CD4-positive, alpha-beta T cell treated with Interleukin-2 at 100 ng/mL for 4 hours (primary cell): Measurements from ENCODE around the gene KRTAP4-5.
A peak's percentile ranks its signal among the peaks of the same experiment; 100 is the strongest.
"Not testable (repeated sequence)": the region's sequence is repeated elsewhere in the genome, so short reads cannot be mapped to it uniquely, and the experiment has no call there.

Source experiments
- DNase-seq: peaks from one replicate; pipeline ENCODE4 v3.0.0-alpha.2; 2020; ENCODE audit warnings: low spot score

Gene KRTAP4-5

GRCh38 chr17:41147531-41148204, 2.0 kb downstream of the KRTAP4-5 start:
- no peak for DNase-seq

- DNase-seq: no peak
Observed at GRCh38 chr17:41145261-41145660, 4.4 kb downstream of the KRTAP4-5 start.

GRCh38 chr17:41144846-41145245, 4.8 kb downstream of the KRTAP4-5 start:
- no peak for DNase-seq

DNA sequence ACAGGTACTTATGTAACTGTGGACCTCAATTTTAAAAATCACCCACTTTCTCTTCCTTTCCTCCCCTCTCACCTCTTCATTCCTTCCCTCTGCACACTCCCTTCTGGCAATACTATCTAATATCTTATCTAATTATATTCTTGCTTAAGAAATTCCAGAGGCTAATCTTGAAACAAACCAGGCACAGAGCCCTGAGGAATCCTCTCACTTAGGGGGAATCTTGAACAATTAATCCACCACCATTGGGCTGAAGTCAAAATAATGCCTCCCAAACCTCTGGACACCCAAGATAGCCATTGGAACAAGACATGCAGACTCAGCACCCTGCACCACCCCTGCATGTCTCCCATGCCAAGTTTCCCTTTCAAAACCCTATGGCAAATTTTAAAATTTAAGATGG, 8.3 kb downstream of the KRTAP4-5 start:
- DNase-seq: no peak

GRCh38 chr17:41140360-41141131, 9.1 kb downstream of the KRTAP4-5 start, which contains the start of gene KRTAP4-6:
Gene KRTAP4-6, minus strand, starts transcription at chr17:41140544. Its CDS starts 57 bp downstream, at chr17:41140487.
- DNase-seq: no peak

DNA sequence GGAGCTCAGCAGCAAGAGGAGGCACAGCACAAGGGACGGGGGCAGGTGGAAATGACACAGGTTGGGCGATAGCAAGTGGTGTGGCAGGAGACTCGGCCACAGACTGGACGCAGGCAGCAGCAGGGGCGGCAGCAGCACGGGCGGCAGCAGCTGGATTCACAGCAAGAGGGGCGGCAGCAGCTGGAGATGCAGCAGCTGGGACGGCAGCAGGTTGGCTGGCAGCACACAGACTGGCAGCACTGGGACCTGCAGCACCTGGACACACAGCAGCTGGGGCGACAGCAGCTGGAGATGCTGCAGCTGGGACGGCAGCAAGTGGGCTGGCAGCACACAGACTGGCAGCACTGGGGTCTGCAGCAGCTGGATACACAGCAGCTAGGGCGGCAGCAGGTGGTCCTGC, 9.8 kb downstream of the KRTAP4-5 start:
- DNase-seq: not testable (repeated sequence)

DNA sequence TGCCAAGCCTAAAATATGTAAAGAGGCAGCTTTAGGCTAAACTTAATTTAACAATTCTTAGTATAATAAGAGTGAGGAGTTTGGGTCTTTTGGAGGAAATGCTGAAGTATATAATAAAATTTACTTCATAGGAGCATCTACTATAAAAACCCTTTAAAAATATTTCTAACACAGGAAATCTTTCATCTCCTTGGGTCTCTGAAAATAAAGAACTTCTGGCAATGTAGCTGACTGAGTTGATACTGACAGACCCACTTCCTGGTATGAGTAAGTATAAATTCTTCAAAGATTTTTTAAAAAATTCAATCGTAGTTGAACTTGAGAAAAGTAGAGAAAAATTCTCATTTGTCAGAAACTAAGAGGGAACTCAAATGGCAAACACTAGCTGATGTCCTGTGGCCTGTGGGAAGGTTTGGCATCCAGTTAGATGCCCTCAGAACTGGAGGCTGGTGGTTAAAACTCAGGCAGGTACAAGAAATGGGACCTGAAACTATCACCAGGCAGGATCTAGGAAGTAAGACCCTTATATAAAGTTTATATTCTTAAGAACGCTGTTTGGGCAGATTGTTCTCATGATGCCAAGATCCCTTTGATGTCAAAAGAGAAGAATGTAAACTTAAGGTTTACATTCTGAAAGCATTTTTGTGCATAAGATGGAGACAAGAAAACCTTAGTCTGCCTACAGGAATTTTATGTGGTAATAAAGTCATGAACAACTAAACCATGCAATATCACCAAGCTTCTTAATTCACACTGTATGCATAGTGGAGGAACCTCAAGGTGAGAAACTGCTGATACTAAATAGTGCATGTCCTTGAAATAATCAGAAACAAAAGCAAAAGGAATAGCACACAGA, 15.5 kb downstream of the KRTAP4-5 start:
- no peak for DNase-seq

DNA sequence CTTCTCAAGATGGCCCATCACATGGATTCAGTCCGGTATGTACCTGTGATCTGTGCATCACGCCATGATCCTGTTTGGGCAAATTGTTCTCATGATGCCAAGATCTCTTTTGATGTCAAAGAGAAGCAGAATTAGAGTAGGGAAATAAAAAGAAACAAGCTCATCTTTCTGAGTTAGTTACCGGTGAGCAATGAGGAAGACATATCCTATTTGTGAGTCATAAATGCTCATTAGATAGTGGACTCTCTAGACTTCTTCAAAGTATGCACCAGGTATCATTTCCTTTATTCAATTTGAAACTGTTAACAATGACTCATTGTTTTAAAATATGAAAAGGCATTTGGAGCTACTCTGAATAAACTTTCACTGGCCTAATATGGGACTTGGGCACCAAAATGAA, 17.6 kb downstream of the KRTAP4-5 start:
- no peak for DNase-seq

- DNase-seq: no peak
Observed at GRCh38 chr17:41127371-41127770, 22.3 kb downstream of the KRTAP4-5 start.

DNA sequence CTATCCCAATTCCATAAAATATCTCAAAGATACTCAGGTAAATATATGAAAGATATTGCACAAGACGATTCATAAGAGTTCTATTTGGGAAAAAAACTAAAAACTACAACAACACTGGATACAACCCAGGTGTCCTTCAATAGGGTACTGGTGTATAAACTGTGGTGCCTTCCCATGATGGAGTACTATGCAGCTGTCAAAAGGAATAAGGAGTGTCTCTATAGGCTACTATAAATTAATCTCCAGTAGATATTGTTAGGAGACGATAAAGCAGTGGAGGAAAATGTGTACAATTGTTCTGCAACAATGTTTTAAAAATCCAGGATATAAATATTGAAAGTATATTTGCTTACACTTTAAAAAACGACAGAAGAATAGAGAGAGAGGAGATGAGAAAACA, 23.2 kb downstream of the KRTAP4-5 start:
- DNase-seq: no peak

DNA sequence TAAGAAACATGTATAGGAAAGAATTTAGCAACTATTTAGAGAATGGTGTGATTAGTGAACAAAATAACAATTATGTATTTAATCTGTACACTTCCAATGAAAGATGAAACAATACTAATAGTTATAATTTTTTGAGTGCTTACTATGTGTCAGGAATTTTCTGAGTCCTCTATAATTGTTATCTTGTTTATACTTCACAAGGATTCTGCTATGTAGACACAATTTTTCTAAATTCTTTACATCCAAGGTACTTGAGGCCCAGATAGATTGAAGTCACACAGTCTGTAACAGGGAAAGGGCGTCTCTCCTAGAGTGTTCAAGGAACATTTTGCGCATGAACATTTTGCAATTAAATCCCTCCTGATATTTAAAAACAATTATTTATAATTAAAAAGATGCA, 24.6 kb downstream of the KRTAP4-5 start:
- no peak for DNase-seq

DNA sequence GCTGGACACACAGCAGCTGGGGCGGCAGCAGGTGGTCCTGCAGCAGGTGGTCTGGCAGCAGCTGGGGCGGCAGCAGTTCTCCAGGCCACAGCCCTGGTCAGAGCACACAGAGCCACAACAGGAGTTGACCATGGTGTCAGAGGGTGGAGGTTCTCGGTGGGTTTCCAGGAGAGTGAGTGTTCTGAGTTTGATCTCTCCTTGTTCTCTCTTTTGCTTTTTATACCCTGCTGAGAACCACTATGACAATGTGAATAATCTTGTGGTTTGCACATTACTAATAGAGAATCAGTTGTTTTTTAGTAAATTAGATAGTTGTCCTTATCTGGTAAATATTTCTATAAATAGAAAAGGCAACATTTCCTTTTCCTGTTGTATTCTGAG, 25.6 kb downstream of the KRTAP4-5 start, which contains the start of gene KRTAP4-12:
TSS of gene KRTAP4-12 (minus strand) at position 192 of the 381 bp plus-strand sequence. CDS start at position 132, 60 bp downstream.
- not testable (repeated sequence) for DNase-seq

DNA sequence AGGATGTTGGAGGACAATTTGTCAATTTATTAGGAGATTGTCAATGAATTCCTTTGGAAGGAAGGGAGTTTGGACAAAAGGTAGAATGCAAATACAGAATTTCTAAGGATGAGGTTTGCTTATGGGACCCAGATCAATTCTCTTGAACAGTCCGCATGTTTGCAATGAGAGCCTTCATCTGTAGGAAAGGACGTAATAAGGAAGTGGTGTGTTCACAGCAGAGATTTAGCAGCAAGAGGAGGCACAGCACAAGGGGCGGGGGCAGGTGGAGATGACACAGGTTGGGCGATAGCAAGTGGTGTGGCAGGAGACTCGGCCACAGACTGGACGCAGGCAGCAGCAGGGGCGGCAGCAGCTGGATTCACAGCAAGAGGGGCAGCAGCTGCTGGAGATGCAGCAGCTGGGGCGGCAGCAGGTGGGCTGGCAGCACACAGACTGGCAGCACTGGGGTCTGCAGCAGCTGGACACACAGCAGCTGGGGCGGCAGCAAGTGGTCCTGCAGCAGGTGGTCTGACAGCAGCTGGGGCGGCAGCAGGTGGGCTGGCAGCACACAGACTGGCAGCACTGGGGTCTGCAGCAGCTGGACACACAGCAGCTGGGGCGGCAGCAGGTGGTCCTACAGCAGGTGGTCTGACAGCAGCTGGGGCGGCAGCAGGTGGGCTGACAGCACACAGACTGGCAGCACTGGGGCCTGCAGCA, 26.2 kb downstream of the KRTAP4-5 start:
- DNase-seq: not testable (repeated sequence)

GRCh38 chr17:41121742-41122141, 27.9 kb downstream of the KRTAP4-5 start:
- DNase-seq: no peak

GRCh38 chr17:41119696-41120690, 29.6 kb downstream of the KRTAP4-5 start:
- peak; percentile 7 for DNase-seq

DNA sequence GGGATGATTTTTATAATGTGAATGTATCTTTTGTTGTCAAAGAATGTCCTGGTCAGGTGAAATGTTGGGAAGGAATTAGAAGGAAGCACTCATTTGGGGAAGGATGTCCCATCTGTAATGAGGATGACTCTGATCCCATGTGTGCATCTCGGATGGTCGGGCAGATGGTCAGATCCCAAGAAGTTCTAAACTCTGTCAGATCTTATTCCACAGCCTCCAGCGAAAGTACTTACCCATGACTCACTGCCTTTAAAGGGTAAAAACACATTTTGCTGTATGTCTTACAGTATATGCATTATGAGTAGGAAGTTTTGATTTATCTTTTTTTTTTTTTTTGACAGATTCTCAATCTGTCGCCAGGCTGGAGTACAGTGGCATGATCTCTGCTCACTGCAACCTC, 30.9 kb downstream of the KRTAP4-5 start:
- no peak for DNase-seq

- DNase-seq: not testable (repeated sequence)
Observed at GRCh38 chr17:41117846-41118386, 31.7 kb downstream of the KRTAP4-5 start, which contains the start of gene KRTAP4-11. Gene KRTAP4-11, minus strand, starts transcription at chr17:41118373. Its CDS starts 58 bp downstream, at chr17:41118315.

- DNase-seq: no peak
Observed at GRCh38 chr17:41116297-41116696, 33.3 kb downstream of the KRTAP4-5 start.

DNA sequence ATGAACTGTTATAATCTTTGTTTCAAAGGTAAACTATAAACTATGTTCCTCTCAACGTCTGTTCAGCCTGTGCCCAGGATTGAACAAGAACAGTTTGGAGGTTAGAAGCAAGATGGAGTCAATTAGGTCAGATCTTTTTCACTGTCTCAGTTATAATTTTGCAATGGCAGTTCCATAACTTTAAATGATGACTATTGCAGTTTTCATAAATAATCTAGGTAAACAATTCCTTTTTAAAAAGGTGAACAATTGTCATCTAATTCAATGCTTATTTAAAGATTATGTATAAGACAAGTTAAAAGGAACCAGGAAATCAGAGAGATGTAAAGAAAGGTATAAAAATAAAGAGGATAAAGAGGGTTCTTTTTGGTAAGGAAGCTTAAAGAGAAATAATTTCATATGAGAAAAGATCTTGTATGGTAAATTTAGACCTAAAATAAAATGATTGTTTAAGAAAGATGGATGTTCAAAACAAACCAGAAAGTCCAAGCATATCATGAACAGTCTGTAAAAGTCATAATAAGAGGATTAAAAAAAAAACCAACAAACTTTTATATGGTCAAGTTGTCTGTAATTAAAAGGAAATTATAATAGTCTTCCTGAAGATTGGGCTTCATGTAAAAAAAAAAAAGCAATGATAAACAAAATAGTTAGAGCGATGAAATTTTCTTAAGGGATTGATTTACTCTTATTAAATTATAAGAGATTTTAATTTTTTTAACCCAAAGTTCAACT, 38.3 kb downstream of the KRTAP4-5 start:
- no peak for DNase-seq
